HepG2 (cell line): ENCODE results near the gene MYO1C. TPM values are rescaled to one million over a fixed set of nuclear protein-coding genes. Genes with fewer than 3 reads are reported as not detected.

ENCODE experiments used
- ATAC-seq: fragments of 200-7000 bp; cut with Tn5 transposase; 3 replicates; pipeline ENCODE4 v1.9.1; 2020; ENCODE audit warnings: mild to moderate bottlenecking, moderate library complexity
- BruUV-seq: library from RNA; stranded (reverse); fragments of 400-500 nt; replicated peaks from 2 replicates; lab custom pipeline; 2021; lab: Mats Ljungman, UMichigan
- CTCF ChIA-PET: fragments of 300-600 bp; formaldehyde crosslinking; extraction: SDS; loops from one replicate; lab custom pipeline; 2021; ENCODE audit warnings: low total read pairs, inconsistent platforms, low intra/inter-chr PET ratio; lab: Yijun Ruan, JAX
- POLR2A ChIA-PET: fragments of 350-600 bp; sonication (Branson Sonifier 250); formaldehyde crosslinking; loops from one replicate; lab custom pipeline; 2020; ENCODE audit warnings: antibody characterized with exemption, inconsistent platforms; lab: Yijun Ruan, JAX
- DNase-seq: peaks from one replicate; pipeline ENCODE4 v3.0.0-alpha.2; 2015; ENCODE audit warnings: low spot score
- FAIRE-seq: peaks from 3 replicates; lab custom pipeline; 2011; peaks lifted over from hg19 to GRCh38; lab: Jason Lieb, UNC
- H2AFZ ChIP-seq: one replicate; pipeline ENCODE4 v1.6.1; 2011; ENCODE audit warnings: low read length, inconsistent platforms
- H3K27ac ChIP-seq: fragments of 300-600 bp; 3 replicates; pipeline ENCODE4 v1.8.0; 2011; ENCODE audit warnings: mixed run types, mild to moderate bottlenecking, mixed read lengths, low read length, inconsistent platforms; ENCODE audit not compliant: insufficient read depth; ENCODE audit errors: extremely low read length
- H3K27me3 ChIP-seq, 2 experiments: fragments of 200-600 bp in 1 of 2; 2 replicates in 1 of 2; 3 replicates in 1 of 2; pipeline versions ENCODE4 v1.6.0 to v1.8.0; 2011; ENCODE audit warnings: low read length in 2 of 2, mild to moderate bottlenecking in 2 of 2, moderate library complexity in 2 of 2, inconsistent platforms in 1 of 2; ENCODE audit not compliant: insufficient read depth in 2 of 2, control insufficient read depth in 1 of 2
- H3K36me3 ChIP-seq, 2 experiments: fragments of 200-600 bp in 1 of 2; replicated peaks in 1 of 2; 2 replicates in 1 of 2; 3 replicates in 1 of 2; pipeline versions ENCODE4 v1.5.1 to v1.8.0; 2011; ENCODE audit warnings: low read length in 2 of 2, inconsistent platforms in 1 of 2; ENCODE audit not compliant: insufficient read depth in 2 of 2, control insufficient read depth in 1 of 2
- H3K4me1 ChIP-seq: 2 replicates; pipeline ENCODE4 v1.5.1; 2012; ENCODE audit warnings: low read length, inconsistent platforms; ENCODE audit not compliant: insufficient read depth
- H3K4me2 ChIP-seq: 2 replicates; pipeline ENCODE4 v1.6.0; 2011; ENCODE audit warnings: low read depth, low read length, inconsistent platforms
- H3K4me3 ChIP-seq, 3 experiments: fragments of 200-600 bp in 1 of 3; sonication (generic), shearing (Covaris generic) in 1 of 3; replicated peaks in 1 of 3; 2 replicates each; pipeline ENCODE4 v1.5.1; 2011 to 2016; ENCODE audit warnings: low read length in 3 of 3, inconsistent platforms in 2 of 3, low read depth in 2 of 3, mild to moderate bottlenecking in 2 of 3, control low read depth in 1 of 3, mixed read lengths in 1 of 3; ENCODE audit not compliant: insufficient read depth in 1 of 3
- H3K79me2 ChIP-seq: one replicate; pipeline ENCODE4 v1.6.1; 2011; ENCODE audit warnings: low read length, inconsistent platforms; ENCODE audit not compliant: insufficient read depth
- H3K9ac ChIP-seq: 2 replicates; pipeline ENCODE4 v1.6.0; 2011; ENCODE audit warnings: mild to moderate bottlenecking, low read depth, low read length, inconsistent platforms; ENCODE audit not compliant: insufficient read depth
- H3K9me3 ChIP-seq: 2 replicates; pipeline ENCODE4 v1.5.1; 2012; ENCODE audit warnings: mild to moderate bottlenecking, low read length
- H4K20me1 ChIP-seq: 2 replicates; pipeline ENCODE4 v1.6.0; 2011; ENCODE audit warnings: inconsistent platforms, mild to moderate bottlenecking, low read length, moderate library complexity; ENCODE audit not compliant: insufficient read depth
- E2F2 ChIP-seq: sonication (generic); formaldehyde crosslinking; IDR thresholded peaks from 2 replicates; pipeline ENCODE4 v1.4.0; 2020; ENCODE audit warnings: missing genetic modification reagents, borderline replicate concordance
- LRRFIP1 ChIP-seq: sonication (generic); formaldehyde crosslinking; conservative IDR thresholded peaks from 2 replicates; pipeline ENCODE4 v1.4.0; 2020; ENCODE audit warnings: missing genetic modification reagents
- MIER2 ChIP-seq: IDR thresholded peaks from 2 replicates; pipeline ENCODE4 v1.6.1; 2016; ENCODE audit warnings: missing biosample characterization, missing genetic modification reagents
- SRY ChIP-seq: sonication (generic); formaldehyde crosslinking; IDR thresholded peaks from 2 replicates; pipeline ENCODE4 v1.8.0; 2022; ENCODE audit warnings: mild to moderate bottlenecking, missing genetic modification reagents
- ZMAT3 ChIP-seq: sonication (generic); formaldehyde crosslinking; conservative IDR thresholded peaks from 2 replicates; pipeline ENCODE4 v1.7.0; 2021; ENCODE audit warnings: missing genetic modification reagents
- ZNF225 ChIP-seq: sonication (generic); formaldehyde crosslinking; IDR thresholded peaks from 2 replicates; pipeline ENCODE4 v1.4.0; 2020; ENCODE audit warnings: mild to moderate bottlenecking, missing genetic modification reagents
- ZNF562 ChIP-seq: sonication (generic); formaldehyde crosslinking; IDR thresholded peaks from 2 replicates; pipeline ENCODE4 v1.8.0; 2022; ENCODE audit warnings: missing genetic modification reagents, borderline replicate concordance
- ZNF615 ChIP-seq: sonication (generic); formaldehyde crosslinking; IDR thresholded peaks from 2 replicates; pipeline ENCODE4 v1.5.0; 2020; ENCODE audit warnings: mild to moderate bottlenecking, missing genetic modification reagents, borderline replicate concordance
- ZNF879 ChIP-seq: sonication (generic); formaldehyde crosslinking; IDR thresholded peaks from 2 replicates; pipeline ENCODE4 v1.8.1; 2023; ENCODE audit warnings: missing genetic modification reagents
- WGBS: methylation state at CpG from one replicate; pipeline ENCODE4 v1.1.6; 2017; ENCODE audit warnings: low lambda C conversion rate; 5-methylcytosine and 5-hydroxymethylcytosine counted together
- in situ Hi-C: cut with HindIII; loops from 2 replicates; pipeline ENCODE4 v1.10.0; 2017; ENCODE audit warnings: low pct_unique_long_range_greater_than_20kb; ENCODE audit not compliant: extremely low pct_ligation_motif_present
- intact Hi-C: fragments of 100-400 bp; cut with micrococcal nuclease; formaldehyde crosslinking; loops from one replicate; pipeline ENCODE4 v1.10.0; 2022; ENCODE audit not compliant: unreplicated experiment
- polyA plus RNA-seq, 8 experiments: library from polyadenylated mRNA; depleted of rRNA in 3 of 8; stranded (reverse) in 7 of 8; unstranded in 1 of 8; fragments of >200 nt; fragmentation: Illumina TruSeq in 4 of 8; extraction: Trizol in 4 of 8; gene quantifications; 2 replicates each; pipeline versions ENCODE4 v1.2.1 to v1.2.3, GENCODE V29; 2011 to 2016; ENCODE audit warnings: low read depth in 4 of 8, missing spikeins in 1 of 8, mixed read lengths in 1 of 8; ENCODE audit not compliant: insufficient read depth in 1 of 8
- total RNA-seq, 5 experiments: library from RNA; depleted of rRNA; stranded (reverse); fragments of >200 nt; fragmentation: Illumina TruSeq; extraction: Trizol; gene quantifications; 2 replicates each; pipeline ENCODE4 v1.2.3, GENCODE V29; 2016; ENCODE audit warnings: low read depth in 1 of 5
- TF ChIP-seq, protein P1 (sequence below): sonication (generic); formaldehyde crosslinking; IDR thresholded peaks from 2 replicates; pipeline ENCODE4 v1.4.0; 2020; ENCODE audit warnings: missing genetic modification reagents
- TF ChIP-seq, protein P2 (sequence below): sonication (generic); formaldehyde crosslinking; IDR thresholded peaks from 2 replicates; pipeline ENCODE4 v1.4.0; 2020; ENCODE audit warnings: missing genetic modification reagents

Gene MYO1C
- total and polyA plus RNA-seq, 2 of the 13 experiments (the other 11 are each of a cell fraction or from before 2014, with no cell fraction given): 22.7 to 40.8 TPM

DNA sequence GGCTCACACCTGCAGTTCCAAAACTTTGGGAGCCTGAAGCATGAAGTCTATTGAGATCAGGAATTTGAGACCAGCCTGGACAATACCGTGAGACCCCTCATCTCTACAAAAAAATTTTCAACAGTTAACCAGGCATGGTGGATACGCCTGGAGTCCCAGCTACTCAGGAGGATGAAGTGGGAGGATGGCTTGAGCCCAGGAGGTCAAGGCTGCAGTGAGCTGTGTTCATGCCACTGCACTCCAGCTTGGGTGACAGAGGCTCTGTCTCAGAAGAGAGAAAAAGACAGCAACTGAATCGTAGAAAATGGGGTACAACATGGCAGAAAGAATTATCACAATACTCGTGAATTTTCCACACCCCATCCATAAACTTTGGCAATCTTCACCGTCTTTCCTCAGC, 39.6 kb downstream of the MYO1C start:
- no peaks in the 10 kb centered on the region; a peak in 1 of 5 replicates for H3K27me3 ChIP-seq
- DNase-seq: no peak
- ChIA-PET POLR2A (interaction anchor here (2.0 kb wide), 1 partner anchor 11 kb away, joined by 4 read pairs; no protein-coding TSS in a partner anchor), CTCF (no interaction called here)
- no peak overlapping the region for H3K4me3 ChIP-seq
- WGBS: 94% methylated on average over 5 of the region's 5 CpGs
- H3K9me3 ChIP-seq: no peaks in the 10 kb centered on the region
- BruUV-seq: no TSS peak
- H2AFZ ChIP-seq: no peak overlapping the region
- H3K36me3 ChIP-seq: peaks cover 0 to 4% of the 10 kb centered on the region in 2 experiments; a peak in 1 of 5 replicates
- H3K9ac ChIP-seq: no peak overlapping the region
- H3K79me2 ChIP-seq: peaks cover 77% of the 10 kb centered on the region
- intact Hi-C loops (no loop called here), in situ Hi-C loops (no loop called here)
- no peak for TF ChIP-seq ZNF615
- TF ChIP-seq, protein P1, sequence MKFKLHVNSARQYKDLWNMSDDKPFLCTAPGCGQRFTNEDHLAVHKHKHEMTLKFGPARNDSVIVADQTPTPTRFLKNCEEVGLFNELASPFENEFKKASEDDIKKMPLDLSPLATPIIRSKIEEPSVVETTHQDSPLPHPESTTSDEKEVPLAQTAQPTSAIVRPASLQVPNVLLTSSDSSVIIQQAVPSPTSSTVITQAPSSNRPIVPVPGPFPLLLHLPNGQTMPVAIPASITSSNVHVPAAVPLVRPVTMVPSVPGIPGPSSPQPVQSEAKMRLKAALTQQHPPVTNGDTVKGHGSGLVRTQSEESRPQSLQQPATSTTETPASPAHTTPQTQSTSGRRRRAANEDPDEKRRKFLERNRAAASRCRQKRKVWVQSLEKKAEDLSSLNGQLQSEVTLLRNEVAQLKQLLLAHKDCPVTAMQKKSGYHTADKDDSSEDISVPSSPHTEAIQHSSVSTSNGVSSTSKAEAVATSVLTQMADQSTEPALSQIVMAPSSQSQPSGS (CRISPR knock-in tag): no peak
- TF ChIP-seq E2F2 (CRISPR knock-in tag): no peak
- TF ChIP-seq ZNF562 (CRISPR knock-in tag): no peak
- TF ChIP-seq MIER2 (CRISPR knock-in tag): no peak
- no peak for TF ChIP-seq LRRFIP1
- TF ChIP-seq ZNF225: no peak
- no peak for TF ChIP-seq ZMAT3
- TF ChIP-seq, protein P2, sequence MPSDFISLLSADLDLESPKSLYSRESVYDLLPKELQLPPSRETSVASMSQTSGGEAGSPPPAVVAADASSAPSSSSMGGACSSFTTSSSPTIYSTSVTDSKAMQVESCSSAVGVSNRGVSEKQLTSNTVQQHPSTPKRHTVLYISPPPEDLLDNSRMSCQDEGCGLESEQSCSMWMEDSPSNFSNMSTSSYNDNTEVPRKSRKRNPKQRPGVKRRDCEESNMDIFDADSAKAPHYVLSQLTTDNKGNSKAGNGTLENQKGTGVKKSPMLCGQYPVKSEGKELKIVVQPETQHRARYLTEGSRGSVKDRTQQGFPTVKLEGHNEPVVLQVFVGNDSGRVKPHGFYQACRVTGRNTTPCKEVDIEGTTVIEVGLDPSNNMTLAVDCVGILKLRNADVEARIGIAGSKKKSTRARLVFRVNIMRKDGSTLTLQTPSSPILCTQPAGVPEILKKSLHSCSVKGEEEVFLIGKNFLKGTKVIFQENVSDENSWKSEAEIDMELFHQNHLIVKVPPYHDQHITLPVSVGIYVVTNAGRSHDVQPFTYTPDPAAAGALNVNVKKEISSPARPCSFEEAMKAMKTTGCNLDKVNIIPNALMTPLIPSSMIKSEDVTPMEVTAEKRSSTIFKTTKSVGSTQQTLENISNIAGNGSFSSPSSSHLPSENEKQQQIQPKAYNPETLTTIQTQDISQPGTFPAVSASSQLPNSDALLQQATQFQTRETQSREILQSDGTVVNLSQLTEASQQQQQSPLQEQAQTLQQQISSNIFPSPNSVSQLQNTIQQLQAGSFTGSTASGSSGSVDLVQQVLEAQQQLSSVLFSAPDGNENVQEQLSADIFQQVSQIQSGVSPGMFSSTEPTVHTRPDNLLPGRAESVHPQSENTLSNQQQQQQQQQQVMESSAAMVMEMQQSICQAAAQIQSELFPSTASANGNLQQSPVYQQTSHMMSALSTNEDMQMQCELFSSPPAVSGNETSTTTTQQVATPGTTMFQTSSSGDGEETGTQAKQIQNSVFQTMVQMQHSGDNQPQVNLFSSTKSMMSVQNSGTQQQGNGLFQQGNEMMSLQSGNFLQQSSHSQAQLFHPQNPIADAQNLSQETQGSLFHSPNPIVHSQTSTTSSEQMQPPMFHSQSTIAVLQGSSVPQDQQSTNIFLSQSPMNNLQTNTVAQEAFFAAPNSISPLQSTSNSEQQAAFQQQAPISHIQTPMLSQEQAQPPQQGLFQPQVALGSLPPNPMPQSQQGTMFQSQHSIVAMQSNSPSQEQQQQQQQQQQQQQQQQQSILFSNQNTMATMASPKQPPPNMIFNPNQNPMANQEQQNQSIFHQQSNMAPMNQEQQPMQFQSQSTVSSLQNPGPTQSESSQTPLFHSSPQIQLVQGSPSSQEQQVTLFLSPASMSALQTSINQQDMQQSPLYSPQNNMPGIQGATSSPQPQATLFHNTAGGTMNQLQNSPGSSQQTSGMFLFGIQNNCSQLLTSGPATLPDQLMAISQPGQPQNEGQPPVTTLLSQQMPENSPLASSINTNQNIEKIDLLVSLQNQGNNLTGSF (CRISPR knock-in tag): no peak
- TF ChIP-seq SRY: no peak
- no peak for TF ChIP-seq ZNF879 (CRISPR knock-in tag)
- H3K27ac ChIP-seq: no peak overlapping the region
- FAIRE-seq: no peak
- peaks cover 25% of the 10 kb centered on the region; the same call in 1 of the 2 replicates for H4K20me1 ChIP-seq
- no peak for ATAC-seq
- H3K4me1 ChIP-seq: peaks cover 53% of the 10 kb centered on the region
- H3K4me2 ChIP-seq: no peak overlapping the region
